Glomerular visceral epithelial cell (primary cell): ENCODE results near the gene C1QL4.
"Not testable (repeated sequence)": the region's sequence is repeated elsewhere in the genome, so short reads cannot be mapped to it uniquely, and the experiment has no call there.

Experiments
- DNase-seq: peaks from one replicate; pipeline ENCODE4 v3.0.0-alpha.2; 2016; ENCODE audit errors: extremely low spot score

C1QL4 gene

DNA sequence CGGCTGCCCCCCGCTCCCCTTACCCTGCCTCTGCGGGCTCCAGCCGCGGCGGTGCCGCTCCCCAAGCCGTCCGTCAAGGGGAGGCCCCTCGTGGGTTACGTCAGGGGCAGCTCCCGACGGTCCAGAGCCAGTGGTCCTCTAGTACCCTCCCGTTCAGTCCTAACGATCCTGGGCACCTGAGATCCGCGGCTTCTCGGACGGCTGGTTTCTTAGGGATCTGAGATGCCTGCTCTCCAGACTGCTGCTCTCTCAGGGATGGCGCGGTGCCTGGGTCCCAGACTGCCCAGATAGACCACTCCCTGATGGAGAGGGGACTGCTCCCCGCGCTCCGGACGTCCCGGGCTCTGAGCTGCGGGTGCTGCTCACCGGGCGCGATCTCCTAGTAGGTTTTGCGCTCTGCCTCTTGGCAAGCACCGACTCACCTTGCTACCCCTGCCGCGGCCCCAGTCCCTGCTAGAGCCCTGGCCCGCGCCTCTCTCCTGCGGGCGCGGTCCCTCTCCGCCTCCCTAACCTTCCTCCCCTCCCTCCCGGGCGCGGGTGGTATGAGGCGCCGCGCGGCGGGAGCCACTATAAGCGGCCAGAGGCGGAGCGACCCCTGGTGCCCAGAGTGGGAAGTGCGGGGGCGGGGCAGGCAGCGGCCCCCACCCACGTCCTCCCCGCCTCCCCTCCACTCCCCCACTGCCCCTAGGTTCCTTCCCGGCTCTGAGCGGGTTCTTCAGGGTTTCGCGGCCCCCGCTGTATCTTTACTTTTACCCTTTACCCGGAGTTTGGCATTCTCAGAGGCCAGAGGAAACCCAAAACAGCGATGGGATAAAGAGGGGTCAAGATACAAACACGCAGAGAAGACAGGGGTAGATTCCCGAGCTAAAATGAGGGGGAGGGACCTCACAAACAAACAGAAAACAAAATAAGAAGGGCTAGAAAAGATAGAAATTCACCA lies at the start of gene C1QL4:
Gene C1QL4, minus strand, starts transcription at position 544 of the 940 bp plus-strand sequence. CDS start 711 bp downstream, outside the sequence.
- DNase-seq = peak; percentile 81

DNA sequence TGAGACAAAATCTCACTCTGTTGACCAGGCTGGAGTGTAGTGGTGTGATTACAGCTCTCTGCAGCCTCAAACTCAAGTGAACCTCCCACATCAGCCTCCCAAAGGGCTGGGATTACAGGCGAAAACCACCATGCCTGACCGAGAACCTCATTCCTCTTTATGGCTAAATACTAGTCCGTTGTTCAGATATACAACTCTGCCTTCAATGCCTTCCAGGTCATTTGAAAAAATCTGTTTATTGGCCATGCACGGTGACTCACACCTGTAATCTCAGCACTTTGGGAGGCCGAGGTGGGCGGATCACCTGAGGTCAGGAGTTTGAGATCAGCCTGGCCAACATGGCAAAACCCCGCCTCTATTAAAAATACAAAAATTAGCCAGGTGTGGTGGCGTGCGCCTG lies 43.2 kb upstream of the C1QL4 start:
- not testable (repeated sequence) for DNase-seq

DNA sequence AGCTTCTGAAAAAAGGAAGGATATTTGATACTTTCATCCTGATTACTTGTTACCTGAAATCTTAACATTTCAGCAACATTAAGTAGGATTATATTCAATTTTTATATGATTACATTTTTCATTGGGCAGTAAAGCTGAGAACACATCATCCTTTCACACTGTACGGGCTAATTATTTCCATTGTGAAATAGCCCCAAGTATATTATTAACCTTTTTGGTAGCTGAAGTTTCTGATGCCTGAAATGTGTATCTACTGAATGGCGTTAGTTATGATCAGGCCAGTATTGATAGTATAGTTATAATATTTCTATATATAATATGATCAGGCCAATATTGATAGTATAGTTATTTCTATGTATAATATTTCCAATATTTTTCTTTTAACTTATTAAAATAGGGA lies 40.4 kb upstream of the C1QL4 start:
- no peak for DNase-seq

DNA sequence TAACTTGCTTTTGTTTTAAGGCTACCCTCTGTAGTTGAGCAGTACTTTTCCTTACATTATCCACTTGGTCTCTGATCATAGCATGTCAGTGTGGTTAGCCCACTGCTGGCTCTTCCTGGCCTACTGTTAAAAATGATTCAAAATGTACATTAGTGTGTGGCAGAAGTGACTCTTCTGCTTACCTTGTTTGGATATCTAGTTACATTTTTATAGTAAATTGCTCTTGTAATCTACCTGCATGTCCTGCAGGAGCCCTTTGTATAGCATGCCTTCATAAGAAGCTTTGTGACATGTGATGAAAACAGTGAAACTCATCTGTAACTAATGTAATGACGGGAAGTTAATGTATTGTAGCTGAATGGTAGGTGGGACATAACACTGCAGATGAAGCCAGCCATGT lies 38.4 kb upstream of the C1QL4 start:
- no peak for DNase-seq

DNA sequence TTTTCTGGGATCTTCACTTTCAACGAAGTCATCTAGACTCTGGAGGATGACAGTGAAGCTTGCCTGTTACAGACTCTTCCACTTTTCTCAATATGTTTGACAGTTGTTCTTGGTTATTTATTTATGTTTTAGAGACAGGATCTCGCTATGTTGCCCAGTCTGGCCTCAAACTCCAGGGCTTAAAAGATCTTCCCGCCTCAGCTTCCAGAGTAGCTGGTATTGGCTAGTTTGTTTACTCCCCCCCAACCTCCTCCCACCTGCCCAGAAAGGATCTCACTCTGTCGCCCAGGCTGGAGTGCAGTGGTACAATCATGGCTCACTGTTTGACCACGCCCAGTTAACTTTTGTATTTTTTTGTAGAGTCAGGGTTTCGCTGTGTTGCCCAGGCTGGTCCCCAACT lies 33.6 kb upstream of the C1QL4 start:
- no peak for DNase-seq

DNA sequence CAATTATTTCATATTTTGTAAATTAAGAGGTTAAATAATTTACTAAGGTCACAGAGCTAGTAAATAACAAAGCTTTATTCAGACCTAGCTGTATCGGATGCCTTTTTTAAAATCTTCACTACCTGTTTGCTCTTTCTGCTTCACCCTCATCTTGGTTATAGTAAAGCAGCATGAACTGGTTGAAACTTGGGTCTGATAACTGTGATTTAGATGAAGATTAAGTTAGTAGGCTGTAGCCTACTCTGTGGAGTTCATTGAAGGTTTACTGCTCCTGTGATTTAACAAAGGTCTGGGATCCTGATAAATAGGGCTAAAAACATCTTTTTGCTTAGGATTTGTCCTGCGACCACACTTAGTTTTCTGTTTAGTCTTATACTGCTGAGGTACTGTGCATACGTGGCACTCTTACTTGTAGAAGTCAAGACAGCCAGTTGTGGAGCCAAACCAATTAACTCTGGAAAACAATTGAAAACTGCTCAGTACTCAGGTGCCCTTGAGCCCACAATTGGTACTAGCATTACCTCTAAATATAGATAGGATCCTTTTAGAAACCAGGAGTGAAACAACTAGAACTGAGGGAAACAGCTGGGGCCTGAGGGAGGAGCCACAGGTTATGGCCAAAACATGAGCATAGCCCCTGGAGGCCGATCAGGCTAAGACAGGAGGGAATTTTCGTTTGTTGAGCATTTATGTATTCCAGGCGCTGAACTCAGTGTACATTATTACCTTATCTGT lies 32.6 kb upstream of the C1QL4 start:
- peak; percentile 42 for DNase-seq

DNA sequence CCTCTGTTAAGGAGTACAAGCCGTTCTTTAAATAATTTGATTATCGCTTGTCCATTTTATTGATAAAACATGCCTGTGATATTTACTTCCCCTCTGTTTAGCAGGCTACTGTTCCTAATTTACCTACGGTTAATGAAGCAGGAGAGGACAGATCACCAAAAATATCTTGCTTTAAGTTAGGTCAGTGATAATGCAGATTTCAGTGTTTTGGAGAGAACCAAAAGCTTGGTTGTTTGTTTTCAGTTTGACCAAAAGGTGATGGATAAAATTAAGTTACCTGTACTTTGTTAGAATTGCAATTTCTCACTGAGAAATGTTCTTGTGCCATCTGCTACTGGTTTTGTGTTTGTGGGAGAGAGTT lies 31.2 kb upstream of the C1QL4 start:
- DNase-seq = no peak

DNA sequence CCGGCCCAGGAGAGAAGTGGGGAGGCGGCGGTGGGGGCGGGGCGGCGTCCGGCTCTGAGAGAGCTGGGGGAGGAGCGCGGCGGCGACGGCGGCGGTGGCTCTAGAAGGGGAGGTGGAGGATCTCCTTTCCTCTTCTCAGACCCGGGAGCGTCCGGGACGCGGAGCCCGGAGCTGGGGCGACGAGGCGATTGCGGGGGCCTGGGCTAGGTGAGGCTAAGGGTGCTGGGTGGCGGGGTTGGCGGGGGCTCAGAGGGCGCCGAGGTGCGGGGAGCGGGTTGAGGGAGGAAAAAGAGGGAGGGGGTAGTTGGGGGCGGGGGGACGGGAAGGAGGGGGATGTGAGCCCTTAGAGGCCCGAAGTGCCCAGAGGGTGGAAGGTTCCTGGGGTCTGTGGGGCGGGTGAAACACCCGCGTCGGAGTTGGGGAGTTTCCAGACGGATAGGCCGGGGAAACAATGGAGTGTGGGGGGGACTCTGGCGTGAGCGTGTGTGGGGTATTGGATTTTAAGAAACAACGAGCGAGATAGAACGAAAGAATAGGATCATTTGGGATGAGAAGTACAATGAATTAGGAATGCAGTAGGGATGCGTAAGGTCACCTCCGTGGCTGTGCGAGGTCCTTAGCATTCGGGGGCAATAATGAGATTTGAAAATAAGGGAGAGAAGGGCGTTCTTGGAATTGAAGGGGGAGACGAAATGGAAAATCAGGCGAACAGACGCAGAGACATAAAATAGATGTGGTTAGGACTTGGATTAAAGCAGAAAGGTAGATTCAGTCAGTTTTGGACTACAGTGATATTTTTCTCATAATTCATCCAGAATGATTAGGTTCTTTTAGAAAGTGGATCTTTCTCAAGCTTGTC lies 30.6 kb upstream of the C1QL4 start, which contains the start of gene SPATS2:
Gene SPATS2, plus strand, starts transcription at position 82 of the 859 bp plus-strand sequence. CDS start 93,551 bp downstream, outside the sequence.
- DNase-seq = peak; percentile 43

DNA sequence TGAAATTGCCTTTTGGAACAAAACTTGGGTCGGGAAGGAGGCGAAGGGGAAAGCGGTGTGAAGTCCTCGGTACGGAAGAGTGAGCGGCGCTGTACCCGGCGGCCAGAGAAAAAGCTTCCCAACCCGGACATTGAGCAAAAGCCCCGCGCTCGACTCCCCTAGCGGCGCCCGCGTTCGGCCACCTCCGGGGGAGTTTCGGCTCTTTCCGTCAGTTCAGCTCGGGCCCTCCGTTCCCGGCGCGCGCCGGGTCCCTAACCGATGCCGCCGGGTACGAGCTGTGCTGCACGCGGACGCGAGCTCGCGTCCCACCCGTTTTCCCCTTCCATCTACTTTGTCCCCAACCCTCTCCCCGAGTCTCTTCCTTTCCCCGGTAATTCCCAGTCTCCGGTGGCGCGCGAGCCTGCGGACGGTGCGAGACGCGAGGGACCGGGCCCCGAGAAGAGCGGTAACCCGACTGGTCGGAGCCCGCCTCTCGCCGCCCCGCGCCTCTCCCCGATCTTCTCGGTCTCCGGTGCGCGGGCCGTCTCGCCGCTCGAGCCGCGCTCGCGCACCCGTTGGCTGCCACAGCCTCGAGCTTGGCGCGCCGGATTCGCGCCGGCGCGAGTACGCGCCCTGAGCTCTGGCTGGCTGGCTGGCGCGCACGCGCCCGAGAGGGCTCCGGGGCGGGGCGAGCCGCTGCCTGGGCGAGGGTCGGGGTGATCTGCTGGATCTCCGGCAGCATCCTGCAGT lies 29.8 kb upstream of the C1QL4 start:
- DNase-seq = peak; percentile 97

DNA sequence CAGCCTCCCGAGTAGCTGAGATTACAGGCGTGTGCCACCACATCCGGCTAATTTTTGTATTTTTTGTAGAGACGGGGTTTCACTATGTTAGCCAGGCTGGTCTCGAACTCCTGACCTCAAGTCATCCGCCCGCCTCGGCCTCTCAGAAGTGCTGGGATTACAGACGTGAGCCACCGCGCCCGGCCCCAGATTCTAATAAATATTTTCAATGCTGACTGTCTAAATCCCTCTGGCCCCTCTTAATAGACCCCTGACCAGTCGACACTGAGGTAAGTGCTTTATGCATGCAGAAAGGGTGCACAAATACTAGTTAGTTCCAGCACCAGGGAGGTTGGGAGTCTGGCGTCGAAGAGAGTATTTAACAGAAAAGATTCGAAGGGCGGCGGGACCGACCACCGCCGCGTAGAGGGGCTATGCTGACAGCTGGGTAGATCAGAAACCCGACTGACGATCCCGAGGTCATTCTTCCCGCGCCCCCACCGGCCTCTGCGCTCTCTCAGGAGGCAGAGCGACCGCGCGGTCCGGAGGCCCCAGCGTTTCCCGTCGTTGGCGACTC lies 29.2 kb upstream of the C1QL4 start:
- no peak for DNase-seq

DNA sequence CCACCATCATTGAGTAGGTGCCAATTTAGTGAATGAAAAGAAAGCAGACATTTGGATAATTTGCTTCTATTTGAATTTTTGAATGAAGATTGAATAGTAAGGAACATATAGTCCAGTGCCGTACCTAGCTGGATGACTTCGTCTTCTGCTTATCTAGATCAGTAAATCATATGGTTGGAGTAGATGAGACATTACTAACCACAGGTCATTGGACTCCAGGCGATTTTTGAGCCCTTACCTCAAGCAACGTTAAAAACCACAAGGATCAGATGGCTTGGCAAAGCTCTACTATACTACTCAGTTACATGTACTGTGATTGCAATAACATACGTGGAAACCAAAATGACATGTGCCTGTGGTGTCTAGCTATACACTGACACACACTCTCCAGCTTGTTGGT lies 28.6 kb upstream of the C1QL4 start:
- DNase-seq = peak; percentile 79

DNA sequence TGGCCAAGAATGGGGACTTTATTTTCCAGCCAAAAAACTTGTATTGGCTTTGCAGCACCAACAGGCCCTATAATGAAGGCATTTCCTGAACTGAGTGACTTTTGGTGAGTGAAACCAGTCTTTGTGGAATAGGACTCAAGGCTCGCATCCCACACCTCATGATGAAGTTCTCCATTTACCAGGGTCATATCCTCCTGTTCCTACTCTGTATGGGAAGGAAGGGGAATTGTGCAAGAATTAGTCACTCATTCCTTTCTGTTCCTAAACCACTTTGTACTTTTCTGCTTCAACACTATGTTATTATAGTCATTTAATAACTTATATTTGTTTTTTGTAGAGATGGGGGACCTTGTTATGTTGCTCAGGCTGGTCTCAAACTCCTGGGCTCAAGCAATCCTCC lies 28.0 kb upstream of the C1QL4 start:
- DNase-seq = peak; percentile 46

DNA sequence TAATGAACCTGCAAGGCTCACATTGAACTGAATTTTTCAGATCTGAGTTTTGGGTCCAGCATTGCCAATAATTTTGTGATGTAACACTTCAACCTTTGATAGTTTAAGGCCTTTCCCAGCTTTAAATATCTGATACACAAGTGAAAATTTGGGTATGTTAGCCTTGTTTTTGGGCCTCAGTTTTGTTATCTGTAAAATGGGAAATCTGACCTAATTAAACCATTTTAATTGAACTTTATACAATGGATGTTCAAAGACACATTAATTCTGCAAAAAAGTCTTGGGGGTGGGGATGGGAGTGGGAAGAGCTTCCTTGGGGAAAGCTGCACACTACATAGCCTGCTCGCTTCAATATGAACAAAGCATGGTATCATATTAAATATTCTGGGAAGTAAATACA lies 25.1 kb upstream of the C1QL4 start:
- no peak for DNase-seq

DNA sequence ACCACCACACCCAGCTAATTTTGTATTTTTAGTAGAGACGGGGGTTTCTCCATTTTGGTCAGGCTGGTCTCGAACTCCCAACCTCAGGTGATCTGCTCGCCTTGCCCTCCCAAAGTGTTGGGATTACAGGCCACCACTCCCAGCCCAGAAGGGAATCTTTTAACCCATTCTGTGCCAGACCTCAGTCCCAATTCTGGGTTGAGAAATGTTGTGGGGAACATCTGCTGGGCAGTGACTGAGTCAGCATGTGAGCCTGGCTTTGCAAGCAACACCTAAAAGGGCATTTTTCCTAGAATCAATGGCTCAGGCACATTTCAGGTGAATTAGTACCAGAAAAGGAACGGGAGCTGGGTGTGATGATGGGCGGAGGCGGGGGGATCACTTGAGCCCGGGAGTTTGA lies 22.7 kb upstream of the C1QL4 start:
- no peak for DNase-seq

DNA sequence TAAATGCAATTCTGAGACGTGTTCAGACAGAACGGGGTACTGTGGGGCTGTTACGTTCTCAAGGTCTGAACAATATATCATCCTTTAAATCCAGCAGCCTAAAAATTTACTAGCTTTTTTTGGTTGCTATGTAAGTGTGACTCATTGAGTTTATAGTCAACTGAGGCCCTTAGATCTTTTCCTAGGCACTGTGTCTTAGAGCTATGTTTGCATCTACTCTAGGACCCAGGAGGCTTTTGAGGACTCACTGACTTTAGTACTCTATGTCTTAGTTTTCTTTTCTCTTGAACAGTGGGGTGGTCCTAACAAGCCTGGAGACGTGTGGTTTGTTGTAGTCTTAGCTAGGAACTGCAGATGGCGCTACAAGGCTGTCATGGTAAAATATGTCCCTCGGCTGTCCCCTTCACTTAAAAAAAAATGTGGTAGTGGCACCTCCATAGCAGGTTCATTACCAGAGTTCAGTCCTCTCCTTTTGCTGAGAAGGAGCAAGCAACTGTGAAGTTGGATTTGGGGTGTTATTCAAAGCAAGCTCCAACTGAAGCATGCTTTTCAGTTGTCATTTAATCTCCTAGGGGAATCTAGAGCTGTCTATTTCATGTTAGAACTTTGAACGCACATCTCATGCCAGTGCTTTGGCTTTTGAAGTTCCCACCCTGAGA lies 21.6 kb upstream of the C1QL4 start:
- peak; percentile 71 for DNase-seq

DNA sequence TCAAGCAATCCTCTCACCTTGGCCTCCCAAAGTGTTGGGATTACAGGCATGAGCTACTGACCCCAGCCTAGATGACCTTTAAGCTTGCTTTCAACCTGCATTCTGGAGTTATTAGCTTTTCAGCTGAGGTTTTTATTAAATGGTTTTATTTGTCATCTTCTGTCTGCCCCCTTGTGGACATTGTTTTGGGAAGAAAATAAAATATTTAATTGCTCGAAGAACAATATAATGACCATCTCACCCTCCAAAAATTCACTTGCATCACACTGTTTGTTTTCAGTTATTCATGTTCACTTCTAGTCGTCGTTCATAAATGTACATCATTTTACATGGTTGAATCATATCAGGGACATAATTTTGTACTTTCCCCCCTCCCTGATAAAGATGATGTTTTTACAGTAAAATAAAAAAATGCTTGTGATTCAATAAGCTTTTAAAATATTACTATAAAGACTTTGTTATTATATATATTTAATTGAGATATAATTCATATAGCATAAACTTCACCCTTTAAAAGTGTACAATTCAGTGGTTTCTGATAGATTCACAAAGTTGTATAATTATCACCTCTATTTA lies 20.2 kb upstream of the C1QL4 start:
- DNase-seq = peak; percentile 49

DNA sequence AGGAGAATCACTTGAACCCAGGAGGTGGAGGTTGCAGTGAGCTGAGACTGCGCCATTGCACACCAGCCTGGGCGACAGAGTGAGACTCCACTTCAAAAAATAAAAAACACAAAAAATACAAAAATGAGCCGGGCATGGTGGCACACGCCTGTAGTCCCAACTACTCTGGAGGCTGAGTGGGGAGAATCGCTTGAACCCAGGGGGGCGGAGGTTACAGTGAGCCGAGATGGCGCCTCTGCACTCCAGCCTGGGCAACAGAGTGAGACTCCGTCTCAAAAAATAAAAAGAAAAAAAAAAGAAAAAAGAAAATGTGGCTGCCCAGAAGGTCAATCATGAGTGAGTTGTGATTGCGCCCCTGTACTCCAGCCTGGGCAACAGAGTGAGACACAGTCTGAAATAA lies 18.9 kb upstream of the C1QL4 start:
- DNase-seq = no peak

DNA sequence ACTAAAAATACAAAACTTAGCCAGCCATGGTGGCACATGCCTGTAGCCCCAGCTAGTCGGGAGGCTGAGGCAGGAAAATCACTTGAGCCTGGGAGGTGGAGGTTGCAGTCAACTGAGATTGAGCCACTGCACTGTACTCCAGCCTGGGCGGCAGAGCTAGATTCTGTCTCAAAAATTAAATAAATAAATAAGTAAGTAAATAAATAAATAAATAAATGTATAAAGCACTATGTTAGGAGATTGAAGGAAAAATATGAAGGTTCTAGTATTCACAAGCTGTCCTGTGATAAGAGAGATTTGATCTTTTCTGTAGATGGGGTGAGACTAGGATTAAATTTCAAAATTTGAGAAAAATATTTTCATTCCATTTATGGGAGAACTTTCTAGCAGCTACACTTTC lies 15.4 kb upstream of the C1QL4 start:
- no peak for DNase-seq

DNA sequence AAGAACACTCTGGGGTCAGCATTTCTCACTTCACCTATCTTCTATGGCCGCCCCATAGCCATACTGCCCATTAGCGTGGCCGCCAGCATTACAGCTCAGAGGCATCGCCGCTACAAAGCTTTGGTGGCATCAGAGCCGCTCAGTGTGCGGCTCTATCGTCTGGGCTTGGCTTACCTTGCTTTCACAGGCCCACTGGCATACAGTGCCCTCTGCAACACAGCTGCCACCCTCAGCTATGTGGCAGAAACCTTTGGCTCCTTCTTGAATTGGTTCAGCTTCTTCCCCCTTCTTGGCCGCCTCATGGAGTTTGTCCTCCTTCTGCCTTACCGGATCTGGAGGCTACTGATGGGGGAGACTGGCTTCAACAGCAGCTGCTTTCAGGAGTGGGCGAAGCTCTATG lies 12.3 kb upstream of the C1QL4 start:
- no peak for DNase-seq

DNA sequence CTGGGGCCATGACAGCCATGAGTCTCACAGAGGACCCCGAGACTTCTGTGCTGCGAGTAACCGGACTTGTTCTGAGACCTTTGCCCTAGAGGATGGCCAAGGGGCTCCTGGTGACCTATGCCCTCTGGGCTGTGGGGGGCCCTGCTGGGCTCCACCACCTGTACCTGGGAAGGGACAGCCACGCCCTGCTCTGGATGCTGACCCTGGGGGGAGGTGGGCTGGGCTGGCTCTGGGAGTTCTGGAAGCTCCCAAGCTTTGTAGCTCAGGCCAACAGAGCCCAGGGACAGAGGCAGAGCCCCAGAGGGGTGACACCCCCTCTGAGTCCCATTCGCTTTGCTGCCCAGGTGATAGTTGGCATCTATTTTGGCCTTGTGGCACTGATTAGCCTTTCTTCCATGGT lies 11.8 kb upstream of the C1QL4 start:
- no peak for DNase-seq
